Measurements from ENCODE around the gene TPP1.

DNA sequence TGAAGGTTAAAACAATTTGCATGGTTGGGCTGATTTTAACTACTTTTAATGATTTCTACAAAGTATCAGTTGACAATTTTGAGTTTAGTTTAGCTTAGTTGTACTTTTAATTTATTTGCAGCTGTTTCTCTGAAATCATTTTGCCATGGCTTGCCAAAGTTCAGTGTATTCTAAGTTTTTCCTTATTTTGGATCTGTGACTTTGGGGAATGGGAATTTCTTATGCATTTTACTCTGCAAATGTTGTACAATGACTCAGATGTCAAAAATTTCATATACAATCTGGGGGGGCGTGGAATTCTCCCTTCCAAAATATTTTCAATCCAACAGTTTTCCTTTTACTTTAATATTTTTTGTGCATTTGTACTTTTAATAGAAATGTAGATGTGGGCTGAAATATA lies 45.3 kb upstream of the TPP1 start:
- TF ChIP-seq, protein P1, sequence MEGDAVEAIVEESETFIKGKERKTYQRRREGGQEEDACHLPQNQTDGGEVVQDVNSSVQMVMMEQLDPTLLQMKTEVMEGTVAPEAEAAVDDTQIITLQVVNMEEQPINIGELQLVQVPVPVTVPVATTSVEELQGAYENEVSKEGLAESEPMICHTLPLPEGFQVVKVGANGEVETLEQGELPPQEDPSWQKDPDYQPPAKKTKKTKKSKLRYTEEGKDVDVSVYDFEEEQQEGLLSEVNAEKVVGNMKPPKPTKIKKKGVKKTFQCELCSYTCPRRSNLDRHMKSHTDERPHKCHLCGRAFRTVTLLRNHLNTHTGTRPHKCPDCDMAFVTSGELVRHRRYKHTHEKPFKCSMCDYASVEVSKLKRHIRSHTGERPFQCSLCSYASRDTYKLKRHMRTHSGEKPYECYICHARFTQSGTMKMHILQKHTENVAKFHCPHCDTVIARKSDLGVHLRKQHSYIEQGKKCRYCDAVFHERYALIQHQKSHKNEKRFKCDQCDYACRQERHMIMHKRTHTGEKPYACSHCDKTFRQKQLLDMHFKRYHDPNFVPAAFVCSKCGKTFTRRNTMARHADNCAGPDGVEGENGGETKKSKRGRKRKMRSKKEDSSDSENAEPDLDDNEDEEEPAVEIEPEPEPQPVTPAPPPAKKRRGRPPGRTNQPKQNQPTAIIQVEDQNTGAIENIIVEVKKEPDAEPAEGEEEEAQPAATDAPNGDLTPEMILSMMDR (conservative IDR thresholded peaks at IDR 0.05 in 1 of 2, IDR thresholded peaks at IDR 0.05 in 1 of 2; ENCODE audit: low read depth in 1 of 2, low read length in 2 of 2): no peak
- TF ChIP-seq EZH2 (IDR thresholded peaks at IDR 0.05; ENCODE audit: low read length, missing control alignments): no peak
